Gastroesophageal sphincter (tissue), 4 donors: ENCODE data around the gene CDH23. TPM values are rescaled to one million over a fixed set of nuclear protein-coding genes. Genes with fewer than 3 reads are reported as not detected.

Experiments
- ATAC-seq: fragments of 150-250 bp; one replicate; pipeline ENCODE4 v1.9.1; 2016; ENCODE audit warnings: mild to moderate bottlenecking, moderate library complexity
- H3K27ac ChIP-seq, 4 donors: fragments of 200-600 bp; sonication (generic) in 3 of 4; 1 replicate in 3 of 4; 2 replicates in 1 of 4; pipeline ENCODE4 v1.5.1; 2016 to 2019
- H3K27me3 ChIP-seq: fragments of 200-600 bp; sonication (generic); one replicate; pipeline ENCODE4 v1.5.1; 2019
- H3K36me3 ChIP-seq, 2 donors: fragments of 200-600 bp; sonication (generic); one replicate each; pipeline ENCODE4 v1.5.1; 2019; ENCODE audit warnings: control low read depth in 1 of 2
- H3K4me1 ChIP-seq, 3 donors: fragments of 200-600 bp; sonication (generic); 1 replicate in 2 of 3; 2 replicates in 1 of 3; pipeline ENCODE4 v1.5.1; 2016 to 2019; ENCODE audit warnings: control low read depth in 2 of 3
- H3K4me3 ChIP-seq, 2 donors: fragments of 200-600 bp; sonication (generic); one replicate each; pipeline ENCODE4 v1.5.1; 2019; ENCODE audit warnings: mild to moderate bottlenecking in 1 of 2, moderate library complexity in 1 of 2
- H3K9me3 ChIP-seq, 3 donors: fragments of 200-600 bp; sonication (generic); one replicate each; pipeline ENCODE4 v1.5.1; 2017 to 2019; ENCODE audit warnings: control low read depth in 2 of 3
- CTCF ChIP-seq, 4 experiments: fragments of 200-600 bp in 2 of 4; fragments of 450-650 bp in 2 of 4; sonication (generic) in 1 of 4; IDR thresholded peaks; one replicate each; pipeline ENCODE4 v1.5.1; 2017 to 2019; ENCODE audit warnings: antibody characterized with exemption in 4 of 4, mild to moderate bottlenecking in 2 of 4, moderate library complexity in 2 of 4
- EP300 ChIP-seq: sonication (generic); formaldehyde crosslinking; IDR thresholded peaks from one replicate; pipeline ENCODE4 v1.6.1; 2017; ENCODE audit warnings: antibody characterized with exemption, mild to moderate bottlenecking
- POLR2A ChIP-seq, 2 donors: fragments of 450-650 bp; IDR thresholded peaks; one replicate each; pipeline ENCODE4 v1.6.1; 2017; ENCODE audit warnings: antibody characterized with exemption in 2 of 2, mild to moderate bottlenecking in 2 of 2, moderate library complexity in 1 of 2
- POLR2AphosphoS5 ChIP-seq: sonication (generic); formaldehyde crosslinking; IDR thresholded peaks from one replicate; pipeline ENCODE4 v1.6.1; 2017; ENCODE audit warnings: antibody characterized with exemption
- WGBS, 2 donors: methylation state at CpG; one replicate each; pipeline ENCODE4 v1.1.5; 2018; ENCODE audit warnings: low coverage in 1 of 2; 5-methylcytosine and 5-hydroxymethylcytosine counted together
- total RNA-seq, 4 donors: library from RNA; depleted of rRNA; stranded (reverse); fragments of >200 nt; gene quantifications; one replicate each; pipeline ENCODE4 v1.1.0, GENCODE V29; 2016

CDH23 gene
- total RNA-seq, 4 donors from 2014 or later, result 5.1 to 33.5 (median 16.2) TPM

- no peaks in the 10 kb centered on the region for H3K4me1 ChIP-seq
- H3K9me3 ChIP-seq, result no peaks in the 10 kb centered on the region
- no CpG with 5 or more reads among the region's 4 CpGs for WGBS, 2 donors
- H3K4me3 ChIP-seq, result no peak overlapping the region
- TF ChIP-seq EP300 (no peak), POLR2A (IDR thresholded peaks at IDR 0.05) (no peak), CTCF (IDR thresholded peaks at IDR 0.05) (no peak), POLR2AphosphoS5 (no peak)
- no peaks in the 10 kb centered on the region for H3K27me3 ChIP-seq
- H3K27ac ChIP-seq, result no peak overlapping the region
- H3K36me3 ChIP-seq, result no peaks in the 10 kb centered on the region
- no peak for ATAC-seq
These were observed 114.5 kb downstream of the CDH23 start for GRCh38 chr10:71511206-71511605.

DNA sequence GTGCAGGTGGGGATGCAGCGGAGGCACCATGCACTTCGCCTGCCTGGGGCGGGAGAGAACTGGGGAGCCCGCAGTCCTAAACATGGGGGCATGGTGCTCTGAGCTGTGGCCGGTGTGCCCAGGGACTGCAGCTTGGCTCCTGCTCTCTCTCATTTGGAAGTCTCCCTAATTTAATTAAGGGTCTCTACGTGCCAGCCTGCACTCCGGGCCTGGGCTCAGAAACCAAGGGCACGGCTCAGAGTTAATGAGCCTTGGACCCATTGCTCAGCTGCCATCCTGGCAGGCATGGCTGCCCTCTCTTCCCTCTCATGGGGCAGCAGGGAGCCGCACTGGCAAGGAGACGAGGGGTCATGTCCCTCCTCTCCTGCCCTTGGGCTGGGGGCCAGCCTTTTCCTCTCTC lies 115.6 kb downstream of the CDH23 start:
- no peak overlapping the region for H3K27ac ChIP-seq
- TF ChIP-seq POLR2AphosphoS5 (no peak), POLR2A (IDR thresholded peaks at IDR 0.05) (no peak), CTCF (IDR thresholded peaks at IDR 0.05) (no peak), EP300 (no peak)
- no peaks in the 10 kb centered on the region for H3K36me3 ChIP-seq

DNA sequence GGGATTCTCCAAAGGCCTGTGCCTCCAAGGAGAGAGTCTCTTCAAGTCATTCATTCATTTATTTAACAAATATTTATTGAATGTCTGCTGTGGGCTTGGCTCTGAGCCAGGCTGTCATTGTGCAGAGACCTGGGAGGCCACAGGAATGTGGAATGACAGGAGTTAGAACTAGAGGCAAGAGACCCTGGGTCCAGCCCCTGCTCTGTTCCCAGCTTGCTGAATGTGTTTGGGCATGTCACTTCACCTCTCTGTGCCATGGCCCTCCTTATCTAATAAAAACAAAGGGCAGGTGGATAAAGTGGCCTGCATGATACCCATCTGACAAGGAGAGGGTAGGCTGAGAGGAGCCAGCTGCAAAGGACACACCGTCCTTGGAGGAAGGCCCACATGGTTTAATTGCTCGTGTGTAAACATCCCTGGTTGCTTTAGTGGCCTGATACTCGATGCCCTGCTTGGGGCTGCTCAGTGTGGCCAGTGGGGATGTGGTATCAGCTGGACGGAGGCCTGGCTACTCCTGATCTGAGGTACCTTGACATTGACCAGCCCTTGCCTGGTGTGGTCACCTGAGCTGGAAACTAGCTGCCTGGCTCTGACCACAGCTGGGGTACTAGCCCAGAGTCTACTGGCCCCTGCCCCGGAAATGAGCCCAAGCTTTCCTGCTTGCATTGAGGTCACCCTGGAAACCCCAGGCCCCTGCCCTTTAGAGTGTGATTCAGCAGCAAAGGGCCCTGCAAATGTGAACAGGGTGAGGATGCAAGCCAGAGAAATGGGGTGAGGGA lies 116.2 kb downstream of the CDH23 start:
- no peak for TF ChIP-seq POLR2A (IDR thresholded peaks at IDR 0.05)
- TF ChIP-seq CTCF (IDR thresholded peaks at IDR 0.05), result no peak
- no peak for TF ChIP-seq EP300
- no peak for TF ChIP-seq POLR2AphosphoS5
- Histone ChIP-seq H3K4me1 (no peaks in the 10 kb centered on the region), H3K27ac (no peak overlapping the region), H3K9me3 (no peaks in the 10 kb centered on the region), H3K27me3 (no peaks in the 10 kb centered on the region), H3K36me3 (no peaks in the 10 kb centered on the region), H3K4me3 (no peak overlapping the region)
- WGBS, 2 donors, result 70% methylated on average over 2 of the region's 5 CpGs; no CpG with 5 or more reads in 1 of the 2 donors
- no peak for ATAC-seq

More for the DNA sequence above, 115.6 kb downstream of the CDH23 start:
- no peaks in the 10 kb centered on the region for H3K9me3 ChIP-seq
- 90% methylated on average over 6 of the region's 10 CpGs; no CpG with 5 or more reads in 1 of the 2 donors for WGBS, 2 donors
- no peaks in the 10 kb centered on the region for H3K27me3 ChIP-seq
- no peaks in the 10 kb centered on the region for H3K4me1 ChIP-seq
- ATAC-seq, result no peak
- H3K4me3 ChIP-seq, result no peak overlapping the region

- Histone ChIP-seq H3K36me3 (no peaks in the 10 kb centered on the region), H3K4me3 (no peak overlapping the region), H3K4me1 (no peaks in the 10 kb centered on the region), H3K9me3 (no peaks in the 10 kb centered on the region), H3K27me3 (no peaks in the 10 kb centered on the region), H3K27ac (no peak overlapping the region)
- TF ChIP-seq POLR2AphosphoS5 (no peak), POLR2A (IDR thresholded peaks at IDR 0.05) (no peak), CTCF (IDR thresholded peaks at IDR 0.05) (no peak), EP300 (no peak)
- no peak for ATAC-seq
- WGBS, 2 donors, result 95 to 100% methylated on average over 1 to 2 of the region's 2 CpGs
These were observed 116.8 kb downstream of the CDH23 start for GRCh38 chr10:71513540-71513853.

DNA sequence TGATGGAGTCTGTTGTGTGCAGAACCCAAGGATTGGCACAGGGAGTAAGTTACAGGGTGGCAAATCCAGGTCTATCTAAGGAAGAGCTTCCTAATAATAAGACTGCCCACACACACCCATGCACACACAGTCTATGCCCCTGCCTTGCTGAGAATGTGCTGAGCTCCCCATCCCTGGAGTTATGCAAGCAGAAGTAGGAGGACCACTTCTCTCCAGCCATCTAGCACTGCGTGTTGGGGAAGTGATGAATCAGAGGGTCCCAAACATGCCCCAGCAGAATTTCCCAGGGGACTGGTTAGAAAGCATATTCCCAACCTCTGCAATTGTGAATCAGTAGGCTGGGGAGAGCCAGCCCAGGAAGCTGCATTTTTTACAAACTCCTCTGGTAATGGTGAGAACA lies 117.2 kb downstream of the CDH23 start:
- no peaks in the 10 kb centered on the region for H3K4me1 ChIP-seq
- H3K27ac ChIP-seq, result no peak overlapping the region
- no peak for ATAC-seq
- H3K36me3 ChIP-seq, result no peaks in the 10 kb centered on the region
- WGBS, 2 donors, result 50% methylated on average over 1 of the region's 1 CpG; no CpG with 5 or more reads in 1 of the 2 donors
- no peaks in the 10 kb centered on the region for H3K9me3 ChIP-seq
- H3K4me3 ChIP-seq, result no peak overlapping the region
- no peak for TF ChIP-seq CTCF (IDR thresholded peaks at IDR 0.05)
- TF ChIP-seq POLR2A (IDR thresholded peaks at IDR 0.05), result no peak
- TF ChIP-seq EP300, result no peak
- H3K27me3 ChIP-seq, result no peaks in the 10 kb centered on the region
